Common myeloid progenitor, CD34-positive (primary cell): Measurements from ENCODE around the gene TMEM178B.

Experiments
- CTCF ChIA-PET: fragments of 350-600 bp; sonication (Branson Sonifier 250); formaldehyde crosslinking; loops from one replicate; lab custom pipeline; 2021; ENCODE audit warnings: antibody characterized with exemption; lab: Charles Lee
- POLR2A ChIA-PET: fragments of 350-600 bp; sonication (Branson Sonifier 250); formaldehyde crosslinking; loops from one replicate; lab custom pipeline; 2021; ENCODE audit warnings: antibody characterized with exemption; lab: Charles Lee
- DNase-seq, 3 donors: peaks; one replicate each; pipeline versions ENCODE4 v3.0.0 to v3.0.0-alpha.2; 2013
- H3K27ac ChIP-seq, 2 experiments: 1 replicate in 1 of 2; 2 replicates in 1 of 2; pipeline ENCODE4 v1.7.0; 2013; ENCODE audit warnings: inconsistent platforms in 2 of 2, low read length in 2 of 2, mild to moderate bottlenecking in 2 of 2, low read depth in 1 of 2, moderate library complexity in 1 of 2; ENCODE audit not compliant: severe bottlenecking in 2 of 2, insufficient read depth in 1 of 2, poor library complexity in 1 of 2
- H3K27me3 ChIP-seq, 5 experiments: replicated peaks in 2 of 5; 1 replicate in 3 of 5; 2 replicates in 2 of 5; pipeline versions ENCODE4 v1.6.1 to v1.7.0; 2013; ENCODE audit warnings: low read length in 4 of 5, mild to moderate bottlenecking in 2 of 5, moderate library complexity in 2 of 5, inconsistent platforms in 1 of 5; ENCODE audit not compliant: insufficient read depth in 5 of 5, control insufficient read depth in 4 of 5
- H3K36me3 ChIP-seq, 4 experiments: 1 replicate in 2 of 4; 2 replicates in 2 of 4; pipeline versions ENCODE4 v1.6.1 to v1.7.0; 2013; ENCODE audit warnings: low read length in 3 of 4, control low read depth in 1 of 4, mild to moderate bottlenecking in 1 of 4; ENCODE audit not compliant: control insufficient read depth in 4 of 4, insufficient read depth in 4 of 4
- H3K4me1 ChIP-seq, 4 experiments: 1 replicate in 3 of 4; 2 replicates in 1 of 4; pipeline versions ENCODE4 v1.6.1 to v1.7.1; 2013; ENCODE audit warnings: low read length in 3 of 4, mild to moderate bottlenecking in 3 of 4, control low read depth in 1 of 4, inconsistent platforms in 1 of 4, moderate library complexity in 1 of 4; ENCODE audit not compliant: control insufficient read depth in 4 of 4, insufficient read depth in 4 of 4; ENCODE audit errors: control extremely low read depth in 1 of 4
- H3K4me3 ChIP-seq, 7 experiments: 1 replicate in 4 of 7; 2 replicates in 3 of 7; pipeline versions ENCODE4 v1.5.1 to v1.7.0; 2013; ENCODE audit warnings: mild to moderate bottlenecking in 7 of 7, low read length in 6 of 7, moderate library complexity in 6 of 7, inconsistent platforms in 2 of 7, low read depth in 2 of 7, control low read depth in 1 of 7; ENCODE audit not compliant: insufficient read depth in 4 of 7, control insufficient read depth in 1 of 7; ENCODE audit errors: extremely low read depth in 1 of 7
- H3K9me3 ChIP-seq, 5 experiments: 1 replicate in 4 of 5; 2 replicates in 1 of 5; pipeline versions ENCODE4 v1.6.1 to v1.7.1; 2013; ENCODE audit warnings: low read length in 4 of 5, mild to moderate bottlenecking in 2 of 5, inconsistent platforms in 1 of 5, low read depth in 1 of 5, moderate library complexity in 1 of 5; ENCODE audit not compliant: control insufficient read depth in 4 of 5, insufficient read depth in 2 of 5; ENCODE audit errors: control extremely low read depth in 1 of 5
- WGBS: methylation state at CpG from one replicate; pipeline ENCODE4 v1.1.5; 2013; ENCODE audit not compliant: insufficient coverage; 5-methylcytosine and 5-hydroxymethylcytosine counted together

Gene TMEM178B

GRCh38 chr7:141271451-141271850 is 197.6 kb downstream of the TMEM178B start:
- H3K4me1 ChIP-seq = no peaks in the 10 kb centered on the region
- ChIA-PET POLR2A (no interaction called here), CTCF (no interaction called here)
- H3K27ac ChIP-seq = no peak overlapping the region
- H3K4me3 ChIP-seq = no peak overlapping the region
- H3K9me3 ChIP-seq = no peaks in the 10 kb centered on the region
- no peak for DNase-seq
- no peaks in the 10 kb centered on the region for H3K36me3 ChIP-seq
- WGBS = 87% methylated on average over 4 of the region's 4 CpGs
- peaks cover 0 to 2% (median 0%) of the 10 kb centered on the region in 5 experiments for H3K27me3 ChIP-seq

- Histone ChIP-seq H3K27me3 (peaks cover 0 to 2% (median 0%) of the 10 kb centered on the region in 5 experiments), H3K4me1 (no peaks in the 10 kb centered on the region), H3K9me3 (no peaks in the 10 kb centered on the region), H3K4me3 (no peak overlapping the region), H3K27ac (no peak overlapping the region), H3K36me3 (no peaks in the 10 kb centered on the region)
- DNase-seq = no peak
- no CpG with 5 or more reads among the region's 2 CpGs for WGBS
- CTCF ChIA-PET = no interaction called here
- POLR2A ChIA-PET = no interaction called here
These were observed 198.6 kb downstream of the TMEM178B start for GRCh38 chr7:141272417-141272816.

- POLR2A ChIA-PET = no interaction called here
- WGBS = 80% methylated on average over 1 of the region's 2 CpGs
- no peak for DNase-seq
- Histone ChIP-seq H3K4me1 (no peaks in the 10 kb centered on the region), H3K27me3 (peaks cover 0 to 2% (median 0%) of the 10 kb centered on the region in 5 experiments), H3K4me3 (no peak overlapping the region), H3K36me3 (no peaks in the 10 kb centered on the region), H3K9me3 (no peaks in the 10 kb centered on the region), H3K27ac (no peak overlapping the region)
- CTCF ChIA-PET = no interaction called here
These were observed 201.5 kb downstream of the TMEM178B start for GRCh38 chr7:141275350-141275749.

GRCh38 chr7:141276031-141276430 is 202.2 kb downstream of the TMEM178B start:
- Histone ChIP-seq H3K27ac (no peak overlapping the region), H3K27me3 (peaks cover 0 to 2% (median 0%) of the 10 kb centered on the region in 5 experiments), H3K4me1 (no peaks in the 10 kb centered on the region), H3K4me3 (no peak overlapping the region), H3K9me3 (no peaks in the 10 kb centered on the region), H3K36me3 (no peaks in the 10 kb centered on the region)
- ChIA-PET POLR2A (no interaction called here), CTCF (no interaction called here)
- no peak for DNase-seq
- WGBS = 100% methylated on average over 3 of the region's 4 CpGs

- H3K36me3 ChIP-seq = no peaks in the 10 kb centered on the region
- ChIA-PET CTCF (no interaction called here), POLR2A (no interaction called here)
- no peak overlapping the region for H3K4me3 ChIP-seq
- H3K27ac ChIP-seq = no peak overlapping the region
- no peaks in the 10 kb centered on the region for H3K4me1 ChIP-seq
- WGBS = no CpG with 5 or more reads among the region's 3 CpGs
- no peaks in the 10 kb centered on the region for H3K27me3 ChIP-seq
- H3K9me3 ChIP-seq = no peaks in the 10 kb centered on the region
- no peak for DNase-seq
These were observed 206.2 kb downstream of the TMEM178B start for GRCh38 chr7:141280100-141280499.

- no peak overlapping the region for H3K27ac ChIP-seq
- no peaks in the 10 kb centered on the region for H3K36me3 ChIP-seq
- no peaks in the 10 kb centered on the region for H3K4me1 ChIP-seq
- H3K9me3 ChIP-seq = no peaks in the 10 kb centered on the region
- CTCF ChIA-PET = no interaction called here
- no peak for DNase-seq
- no peaks in the 10 kb centered on the region for H3K27me3 ChIP-seq
- WGBS = 98% methylated on average over 7 of the region's 7 CpGs
- H3K4me3 ChIP-seq = no peak overlapping the region
- POLR2A ChIA-PET = no interaction called here
These were observed 207.4 kb downstream of the TMEM178B start for GRCh38 chr7:141281311-141281710.

GRCh38 chr7:141286522-141286921 is 212.7 kb downstream of the TMEM178B start:
- Histone ChIP-seq H3K27me3 (peaks cover 0 to 2% (median 0%) of the 10 kb centered on the region in 5 experiments), H3K4me1 (peaks cover 0 to 3% (median 0%) of the 10 kb centered on the region in 4 experiments), H3K9me3 (no peaks in the 10 kb centered on the region), H3K4me3 (no peak overlapping the region), H3K27ac (no peak overlapping the region), H3K36me3 (no peaks in the 10 kb centered on the region)
- ChIA-PET POLR2A (no interaction called here), CTCF (no interaction called here)
- no peak for DNase-seq
- WGBS = 100% methylated on average over 2 of the region's 3 CpGs
